HCT116 (cell line): Measurements from ENCODE around the gene DCAF4. TPM values are rescaled to one million over a fixed set of nuclear protein-coding genes. Genes with fewer than 3 reads are reported as not detected.

Source experiments
- ATAC-seq: fragments of 200-7000 bp; cut with Tn5 transposase; 2 replicates; pipeline ENCODE4 v1.9.1; 2020; ENCODE audit warnings: mild to moderate bottlenecking, moderate library complexity
- BruUV-seq: library from RNA; stranded (reverse); fragments of 400-500 nt; replicated peaks from 2 replicates; lab custom pipeline; 2021; lab: Mats Ljungman, UMichigan
- CTCF ChIA-PET: fragments of 300-600 bp; sonication (Branson Sonifier 250); formaldehyde crosslinking; loops from one replicate; lab custom pipeline; 2021; ENCODE audit warnings: antibody characterized with exemption; lab: Charles Lee
- POLR2A ChIA-PET: fragments of 300-600, 350-600 bp; sonication (Branson Sonifier 250); formaldehyde crosslinking; loops from one replicate; lab custom pipeline; 2021; ENCODE audit warnings: antibody characterized with exemption; lab: Charles Lee
- RAD21 ChIA-PET, 2 experiments: fragments of 300-600 bp; sonication (Branson Sonifier 250); formaldehyde crosslinking; loops; one replicate each; lab custom pipeline; 2023; ENCODE audit warnings: low total read pairs in 2 of 2; ENCODE audit not compliant: uncharacterized antibody in 2 of 2, unreplicated experiment in 2 of 2, low non-redundant PET in 1 of 2; lab: Charles Lee
- DNase-seq: peaks from one replicate; pipeline ENCODE4 v3.0.0-alpha.2; 2010; ENCODE audit warnings: low read depth, low spot score
- H2AFZ ChIP-seq: fragments of 200-600 bp; shearing (Covaris generic), sonication (generic); 2 replicates; pipeline ENCODE4 v1.6.1; 2017; ENCODE audit warnings: low read depth, mixed run types, mixed read lengths, antibody characterized with exemption, low read length; ENCODE audit not compliant: poor library complexity, severe bottlenecking
- H3K27ac ChIP-seq: 2 replicates; pipeline ENCODE4 v1.5.1; 2012; ENCODE audit warnings: low read depth, low read length
- H3K27me3 ChIP-seq: fragments of 200-600 bp; sonication (generic); 2 replicates; pipeline ENCODE4 v1.6.1; 2016; ENCODE audit warnings: mixed run types, low read length, mixed read lengths; ENCODE audit not compliant: insufficient read depth
- H3K36me3 ChIP-seq, 2 experiments: fragments of 200-500 bp in 1 of 2; fragments of 200-600 bp in 1 of 2; sonication (Bioruptor generic) in 1 of 2; sonication (generic) in 1 of 2; 2 replicates each; pipeline versions ENCODE4 v1.5.1 to v1.6.1; 2014 to 2016; ENCODE audit warnings: low read length in 2 of 2, inconsistent platforms in 1 of 2, mixed read lengths in 1 of 2, mixed run types in 1 of 2; ENCODE audit not compliant: insufficient read depth in 2 of 2, control insufficient read depth in 1 of 2
- H3K4me1 ChIP-seq, 2 experiments: fragments of 200-600 bp in 1 of 2; sonication (generic) in 1 of 2; 2 replicates each; pipeline versions ENCODE4 v1.5.1 to v1.6.1; 2012 to 2017; ENCODE audit warnings: low read length in 2 of 2, inconsistent platforms in 1 of 2, mild to moderate bottlenecking in 1 of 2, mixed read lengths in 1 of 2, mixed run types in 1 of 2, moderate library complexity in 1 of 2; ENCODE audit not compliant: insufficient read depth in 2 of 2, control insufficient read depth in 1 of 2
- H3K4me2 ChIP-seq: fragments of 200-600 bp; sonication (generic); 2 replicates; pipeline ENCODE4 v1.6.1; 2017; ENCODE audit warnings: mixed run types, low read length, mixed read lengths
- H3K4me3 ChIP-seq, 2 experiments: fragments of 200-600 bp in 1 of 2; sonication (generic) in 1 of 2; replicated peaks in 1 of 2; 2 replicates each; pipeline ENCODE4 v1.5.1; 2011 to 2016; ENCODE audit warnings: low read length in 2 of 2, control low read depth in 1 of 2, low read depth in 1 of 2, mild to moderate bottlenecking in 1 of 2, mixed read lengths in 1 of 2, mixed run types in 1 of 2
- H3K79me2 ChIP-seq: fragments of 200-600 bp; sonication (generic); 2 replicates; pipeline ENCODE4 v1.6.1; 2017; ENCODE audit warnings: mild to moderate bottlenecking, mixed run types, low read length, moderate library complexity, mixed read lengths; ENCODE audit not compliant: insufficient read depth
- H3K9ac ChIP-seq: fragments of 200-600 bp; sonication (generic); 2 replicates; pipeline ENCODE4 v1.6.1; 2016; ENCODE audit warnings: low read length, mixed read lengths
- H3K9me2 ChIP-seq: fragments of 200-600 bp; sonication (generic), shearing (Covaris generic); 2 replicates; pipeline ENCODE4 v1.6.1; 2017; ENCODE audit warnings: mixed run types, mild to moderate bottlenecking, moderate library complexity; ENCODE audit not compliant: insufficient read depth
- H3K9me3 ChIP-seq, 2 experiments: fragments of 200-500 bp in 1 of 2; fragments of 200-600 bp in 1 of 2; sonication (Bioruptor generic) in 1 of 2; sonication (generic) in 1 of 2; 2 replicates each; pipeline ENCODE4 v1.6.1; 2014 to 2017; ENCODE audit warnings: low read length in 2 of 2, mixed read lengths in 2 of 2, inconsistent platforms in 1 of 2, low read depth in 1 of 2, mild to moderate bottlenecking in 1 of 2, mixed run types in 1 of 2, moderate library complexity in 1 of 2; ENCODE audit not compliant: control insufficient read depth in 1 of 2, insufficient read depth in 1 of 2
- H4K20me1 ChIP-seq: fragments of 200-600 bp; sonication (generic), shearing (Covaris generic); 2 replicates; pipeline ENCODE4 v1.6.1; 2017; ENCODE audit warnings: mixed run types, mild to moderate bottlenecking, moderate library complexity; ENCODE audit not compliant: insufficient read depth
- CBX3 ChIP-seq: IDR thresholded peaks from 2 replicates; pipeline ENCODE4 v1.6.1; 2012; ENCODE audit warnings: low read depth
- CEBPB ChIP-seq: IDR thresholded peaks from 2 replicates; pipeline ENCODE4 v1.6.1; 2012; ENCODE audit warnings: low read depth
- EGR1 ChIP-seq: IDR thresholded peaks from 2 replicates; pipeline ENCODE4 v1.6.1; 2012; ENCODE audit warnings: low read depth
- EZH2 ChIP-seq: fragments of 200-600 bp; sonication (generic); IDR thresholded peaks from 2 replicates; pipeline ENCODE4 v1.6.1; 2017; ENCODE audit warnings: antibody characterized with exemption, mixed run types
- EZH2phosphoT487 ChIP-seq: fragments of 200-600 bp; IDR thresholded peaks from 2 replicates; pipeline ENCODE4 v1.6.1; 2018; ENCODE audit warnings: antibody characterized with exemption, borderline replicate concordance
- FOSL1 ChIP-seq: IDR thresholded peaks from 2 replicates; pipeline ENCODE4 v1.6.1; 2012; ENCODE audit warnings: low read depth
- JUND ChIP-seq: IDR thresholded peaks from 2 replicates; pipeline ENCODE4 v1.6.1; 2012
- POLR2AphosphoS5 ChIP-seq: IDR thresholded peaks from 2 replicates; pipeline ENCODE4 v1.6.1; 2011; ENCODE audit warnings: mild to moderate bottlenecking, low read depth, low read length, moderate library complexity
- RAD21 ChIP-seq: IDR thresholded peaks from 2 replicates; pipeline ENCODE4 v1.6.1; 2012; ENCODE audit warnings: low read depth, mild to moderate bottlenecking
- SP1 ChIP-seq: IDR thresholded peaks from 2 replicates; pipeline ENCODE4 v1.6.1; 2012; ENCODE audit warnings: low read depth
- SRF ChIP-seq: IDR thresholded peaks from 2 replicates; pipeline ENCODE4 v1.6.1; 2012; ENCODE audit warnings: low read depth
- TCF7L2 ChIP-seq: IDR thresholded peaks from 2 replicates; pipeline ENCODE4 v1.7.0; 2011; ENCODE audit warnings: borderline replicate concordance, inconsistent platforms; ENCODE audit not compliant: insufficient read depth, insufficient read length; ENCODE audit errors: extremely low read depth
- YY1 ChIP-seq: IDR thresholded peaks from 2 replicates; pipeline ENCODE4 v1.6.1; 2011; ENCODE audit warnings: low read length, low read depth, moderate library complexity, mild to moderate bottlenecking; ENCODE audit not compliant: insufficient replicate concordance; ENCODE audit errors: extremely low read depth
- ZFX ChIP-seq: fragments of 450-650 bp; IDR thresholded peaks from 2 replicates; pipeline ENCODE4 v1.6.1; 2017
- intact Hi-C: fragments of 100-400 bp; cut with micrococcal nuclease; formaldehyde crosslinking; loops from 2 replicates; pipeline ENCODE4 v1.10.0; 2022
- total RNA-seq: library from RNA; stranded (reverse); gene quantifications from one replicate; pipeline ENCODE4 v1.2.1, GENCODE V29; 2021; ENCODE audit not compliant: unreplicated experiment
- TF ChIP-seq, protein P1 (sequence below): IDR thresholded peaks from 2 replicates; pipeline ENCODE4 v1.6.1; 2012; ENCODE audit warnings: low read depth
- TF ChIP-seq, protein P2 (sequence below): IDR thresholded peaks from 2 replicates; pipeline ENCODE4 v1.6.1; 2012
- TF ChIP-seq, protein P3 (sequence below): IDR thresholded peaks from 2 replicates; pipeline ENCODE4 v1.6.1; 2012

DCAF4 gene
- total RNA-seq, 1 experiment from 2014 or later = 19.3 TPM

DNA sequence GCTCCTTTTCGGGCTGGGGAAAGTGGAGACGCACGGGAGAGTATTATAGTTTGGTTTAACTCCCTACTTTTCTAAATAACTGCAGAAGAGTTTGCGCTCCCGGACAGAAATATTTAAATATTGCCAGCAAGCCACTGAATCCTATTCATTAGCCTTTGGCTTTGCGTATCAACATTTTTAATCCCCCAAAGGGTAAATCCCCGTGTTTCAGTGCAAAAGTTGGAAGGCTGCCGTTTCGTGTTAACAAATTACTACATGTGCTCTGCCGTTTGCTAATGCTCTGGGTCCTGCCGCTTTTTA lies 32.0 kb upstream of the DCAF4 start (continued):
- TF ChIP-seq EGR1 (no peak), SRF (no peak), FOSL1 (no peak), CBX3 (no peak), EZH2phosphoT487 (no peak)

DNA sequence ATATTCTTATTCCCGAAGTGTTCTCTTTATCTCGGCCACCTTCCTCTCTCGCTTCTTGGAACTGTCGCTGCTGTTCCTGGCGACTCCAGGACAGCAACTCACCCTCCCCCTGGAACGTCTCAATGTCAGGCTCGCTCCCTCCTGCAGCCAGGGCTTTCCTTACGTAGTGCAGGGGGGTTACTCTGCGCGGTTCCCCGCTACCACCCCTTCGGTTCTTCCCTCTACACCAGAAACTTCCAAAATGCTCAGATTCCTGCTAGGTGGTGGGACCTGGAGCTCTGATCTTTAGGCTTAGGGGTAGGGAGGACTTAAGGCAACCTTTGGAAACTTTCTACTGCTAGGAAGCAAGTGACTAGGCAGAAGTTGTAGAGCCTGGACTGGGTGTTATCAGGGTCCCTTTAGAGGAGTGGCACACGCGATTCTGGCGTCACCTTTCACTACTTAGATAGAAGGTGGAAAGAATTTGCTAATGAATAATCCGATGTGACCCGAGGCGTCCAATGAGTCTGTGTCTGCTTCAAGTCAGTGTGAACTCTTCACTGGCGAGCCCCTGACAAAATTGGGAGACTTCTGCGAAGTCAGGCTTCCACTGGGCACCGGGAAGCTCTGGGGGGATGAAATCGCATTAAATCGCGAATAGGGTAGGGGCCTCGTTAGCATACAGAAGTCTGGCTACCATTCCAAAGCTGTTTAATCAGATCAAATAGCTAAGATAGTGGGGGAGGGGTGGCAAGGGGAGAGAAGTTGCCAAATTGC lies 31.5 kb upstream of the DCAF4 start:
- no peaks in the 10 kb centered on the region for H3K79me2 ChIP-seq
- H3K27me3 ChIP-seq = peaks cover 9% of the 10 kb centered on the region; the same call in 1 of the 2 replicates
- H3K4me3 ChIP-seq = peak overlapping the region; percentile 73 to 74
- H3K4me2 ChIP-seq = peak overlapping the region; percentile 98
- H3K9me2 ChIP-seq = no peaks in the 10 kb centered on the region
- POLR2A ChIA-PET = interaction anchor here (0.8 to 1.4 kb wide), 4 partner anchors 9 to 381 kb away, joined by 3 to 4 read pairs (median 3); no protein-coding TSS in a partner anchor
- CTCF ChIA-PET = interaction anchor here (0.8 to 3.0 kb wide), 4 partner anchors 10 to 381 kb away, joined by 4 to 23 read pairs (median 7); no protein-coding TSS in a partner anchor
- H3K36me3 ChIP-seq = no peaks in the 10 kb centered on the region
- ATAC-seq (peak; percentile 64), DNase-seq (no peak)
- BruUV-seq = no TSS peak
- 0 out of 2 replicates have a peak overlapping the region, but pooled peaks have one; percentile 17 for H3K27ac ChIP-seq
- intact Hi-C loops = no loop called here
- no peaks in the 10 kb centered on the region for H3K9me3 ChIP-seq
- H3K9ac ChIP-seq = peak overlapping the region; percentile 34; the same call in 1 of the 2 replicates
- H4K20me1 ChIP-seq = no peaks in the 10 kb centered on the region
- H3K4me1 ChIP-seq = peaks cover 9 to 23% of the 10 kb centered on the region in 2 experiments; a peak in 2 of 4 replicates
- RAD21 ChIA-PET = interaction anchor here (0.6 to 1.1 kb wide), 5 partner anchors 62 to 381 kb away, joined by 3 to 5 read pairs (median 3); no protein-coding TSS in a partner anchor
- peak overlapping the region; percentile 84 for H2AFZ ChIP-seq
- TF ChIP-seq, protein P1, sequence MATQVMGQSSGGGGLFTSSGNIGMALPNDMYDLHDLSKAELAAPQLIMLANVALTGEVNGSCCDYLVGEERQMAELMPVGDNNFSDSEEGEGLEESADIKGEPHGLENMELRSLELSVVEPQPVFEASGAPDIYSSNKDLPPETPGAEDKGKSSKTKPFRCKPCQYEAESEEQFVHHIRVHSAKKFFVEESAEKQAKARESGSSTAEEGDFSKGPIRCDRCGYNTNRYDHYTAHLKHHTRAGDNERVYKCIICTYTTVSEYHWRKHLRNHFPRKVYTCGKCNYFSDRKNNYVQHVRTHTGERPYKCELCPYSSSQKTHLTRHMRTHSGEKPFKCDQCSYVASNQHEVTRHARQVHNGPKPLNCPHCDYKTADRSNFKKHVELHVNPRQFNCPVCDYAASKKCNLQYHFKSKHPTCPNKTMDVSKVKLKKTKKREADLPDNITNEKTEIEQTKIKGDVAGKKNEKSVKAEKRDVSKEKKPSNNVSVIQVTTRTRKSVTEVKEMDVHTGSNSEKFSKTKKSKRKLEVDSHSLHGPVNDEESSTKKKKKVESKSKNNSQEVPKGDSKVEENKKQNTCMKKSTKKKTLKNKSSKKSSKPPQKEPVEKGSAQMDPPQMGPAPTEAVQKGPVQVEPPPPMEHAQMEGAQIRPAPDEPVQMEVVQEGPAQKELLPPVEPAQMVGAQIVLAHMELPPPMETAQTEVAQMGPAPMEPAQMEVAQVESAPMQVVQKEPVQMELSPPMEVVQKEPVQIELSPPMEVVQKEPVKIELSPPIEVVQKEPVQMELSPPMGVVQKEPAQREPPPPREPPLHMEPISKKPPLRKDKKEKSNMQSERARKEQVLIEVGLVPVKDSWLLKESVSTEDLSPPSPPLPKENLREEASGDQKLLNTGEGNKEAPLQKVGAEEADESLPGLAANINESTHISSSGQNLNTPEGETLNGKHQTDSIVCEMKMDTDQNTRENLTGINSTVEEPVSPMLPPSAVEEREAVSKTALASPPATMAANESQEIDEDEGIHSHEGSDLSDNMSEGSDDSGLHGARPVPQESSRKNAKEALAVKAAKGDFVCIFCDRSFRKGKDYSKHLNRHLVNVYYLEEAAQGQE = no peak
- TF ChIP-seq, protein P2, sequence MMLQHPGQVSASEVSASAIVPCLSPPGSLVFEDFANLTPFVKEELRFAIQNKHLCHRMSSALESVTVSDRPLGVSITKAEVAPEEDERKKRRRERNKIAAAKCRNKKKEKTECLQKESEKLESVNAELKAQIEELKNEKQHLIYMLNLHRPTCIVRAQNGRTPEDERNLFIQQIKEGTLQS = no peak
- TF ChIP-seq FOSL1 (no peak), CEBPB (no peak), SRF (no peak), CBX3 (no peak), POLR2AphosphoS5 (no peak), RAD21 (no peak), ZFX (no peak), TCF7L2 (no peak), EZH2 (no peak), YY1 (no peak), SP1 (no peak), JUND (no peak)
- TF ChIP-seq, protein P3, sequence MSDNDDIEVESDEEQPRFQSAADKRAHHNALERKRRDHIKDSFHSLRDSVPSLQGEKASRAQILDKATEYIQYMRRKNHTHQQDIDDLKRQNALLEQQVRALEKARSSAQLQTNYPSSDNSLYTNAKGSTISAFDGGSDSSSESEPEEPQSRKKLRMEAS = no peak; the same call in 1 of the 2 replicates
- TF ChIP-seq, all 23 proteins: peak for 0
